Peyer's patch (tissue), 4 donors: ENCODE results near the gene KANSL1. TPM values are rescaled to one million over a fixed set of nuclear protein-coding genes. Genes with fewer than 3 reads are reported as not detected.
A peak's percentile ranks its signal among the peaks of the same experiment; 100 is the strongest.

Source experiments
- DNase-seq, 3 donors: peaks; one replicate each; pipeline ENCODE4 v3.0.0-alpha.2; 2017 to 2019
- H3K27ac ChIP-seq, 4 donors: fragments of 200-600 bp; sonication (generic); one replicate each; pipeline ENCODE4 v1.5.1; 2016 to 2019
- H3K27me3 ChIP-seq, 2 donors: fragments of 200-600 bp; sonication (generic); one replicate each; pipeline ENCODE4 v1.5.1; 2019
- H3K36me3 ChIP-seq, 3 donors: fragments of 200-600 bp; sonication (generic); one replicate each; pipeline ENCODE4 v1.5.1; 2016 to 2019
- H3K4me1 ChIP-seq, 4 donors: fragments of 200-600 bp; sonication (generic); one replicate each; pipeline ENCODE4 v1.5.1; 2016 to 2019
- H3K4me3 ChIP-seq, 4 donors: fragments of 200-600 bp; sonication (generic); 1 replicate in 3 of 4; 2 replicates in 1 of 4; pipeline ENCODE4 v1.5.1; 2016 to 2019; ENCODE audit warnings: mild to moderate bottlenecking in 1 of 4
- H3K9me3 ChIP-seq, 4 donors: fragments of 200-600 bp; sonication (generic); one replicate each; pipeline ENCODE4 v1.5.1; 2016 to 2019; ENCODE audit warnings: mild to moderate bottlenecking in 1 of 4
- POLR2A ChIP-seq, 2 donors: fragments of 450-650 bp; IDR thresholded peaks; one replicate each; pipeline ENCODE4 v1.5.1; 2017; ENCODE audit warnings: antibody characterized with exemption in 2 of 2, mild to moderate bottlenecking in 2 of 2, moderate library complexity in 2 of 2
- total RNA-seq, 4 donors: library from RNA; depleted of rRNA; stranded (reverse); fragments of >200 nt; gene quantifications; one replicate each; pipeline ENCODE4 v1.1.0, GENCODE V29; 2016
- TF ChIP-seq, protein P1 (sequence below), 6 experiments: fragments of 450-650 bp in 4 of 6; fragments of 200-600 bp in 2 of 6; sonication (generic) in 1 of 6; IDR thresholded peaks; one replicate each; pipeline ENCODE4 v1.5.1; 2017 to 2019; ENCODE audit warnings: antibody characterized with exemption in 6 of 6, mild to moderate bottlenecking in 3 of 6, moderate library complexity in 1 of 6

Gene KANSL1
- total RNA-seq, 4 donors from 2014 or later = 97.6 to 328 (median 141) TPM

DNA sequence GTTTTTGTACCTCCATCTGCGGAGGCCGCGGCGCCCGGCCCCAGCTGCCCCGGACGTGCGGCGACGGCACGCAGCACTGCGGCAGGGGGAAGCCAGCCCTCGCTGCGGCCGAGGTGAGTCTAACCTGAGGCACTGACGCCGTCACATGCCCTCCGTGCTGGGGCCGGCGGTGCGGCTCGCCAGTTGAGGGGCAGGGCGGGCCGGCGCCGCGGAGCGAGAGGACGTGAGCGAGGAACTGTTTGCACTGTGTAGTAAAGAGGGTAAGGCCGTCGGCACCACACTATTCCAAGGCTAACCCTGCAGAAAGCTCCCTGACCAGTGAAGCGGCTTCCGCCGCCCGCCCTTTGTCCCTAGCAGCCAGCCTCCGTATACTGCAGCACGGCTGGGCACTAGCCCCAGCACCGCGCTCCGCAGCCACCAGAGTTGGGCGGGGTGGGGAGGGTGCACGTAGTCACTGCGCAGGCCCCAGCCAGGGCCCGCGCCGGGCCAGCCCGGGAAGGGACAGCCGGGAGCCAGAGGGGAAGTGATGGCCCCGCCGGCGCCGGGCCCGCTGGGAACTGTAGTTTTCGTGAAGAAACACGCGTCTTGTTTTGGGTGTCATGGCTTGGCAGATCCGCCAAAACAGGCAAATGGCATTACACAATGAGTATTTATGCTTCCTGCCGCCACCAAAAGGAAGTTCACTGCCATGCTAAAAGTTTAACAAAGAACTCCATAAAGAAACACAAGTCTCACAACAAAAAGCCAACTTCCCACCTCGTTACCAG, 580 bp upstream of the KANSL1 start:
- DNase-seq = peak; percentile 92 to 97 (median 95)
- Histone ChIP-seq H3K36me3 (no peaks in the 10 kb centered on the region), H3K27me3 (no peaks in the 10 kb centered on the region), H3K4me3 (peak overlapping the region; percentile 72 to 100 (median 96)), H3K4me1 (peaks cover 0 to 34% (median 6%) of the 10 kb centered on the region in 4 donors), H3K27ac (peak overlapping the region; percentile 98 to 100 (median 100)), H3K9me3 (no peaks in the 10 kb centered on the region)
- TF ChIP-seq POLR2A (IDR thresholded peaks at IDR 0.05) = peak; percentile 78 to 84
- TF ChIP-seq, protein P1, sequence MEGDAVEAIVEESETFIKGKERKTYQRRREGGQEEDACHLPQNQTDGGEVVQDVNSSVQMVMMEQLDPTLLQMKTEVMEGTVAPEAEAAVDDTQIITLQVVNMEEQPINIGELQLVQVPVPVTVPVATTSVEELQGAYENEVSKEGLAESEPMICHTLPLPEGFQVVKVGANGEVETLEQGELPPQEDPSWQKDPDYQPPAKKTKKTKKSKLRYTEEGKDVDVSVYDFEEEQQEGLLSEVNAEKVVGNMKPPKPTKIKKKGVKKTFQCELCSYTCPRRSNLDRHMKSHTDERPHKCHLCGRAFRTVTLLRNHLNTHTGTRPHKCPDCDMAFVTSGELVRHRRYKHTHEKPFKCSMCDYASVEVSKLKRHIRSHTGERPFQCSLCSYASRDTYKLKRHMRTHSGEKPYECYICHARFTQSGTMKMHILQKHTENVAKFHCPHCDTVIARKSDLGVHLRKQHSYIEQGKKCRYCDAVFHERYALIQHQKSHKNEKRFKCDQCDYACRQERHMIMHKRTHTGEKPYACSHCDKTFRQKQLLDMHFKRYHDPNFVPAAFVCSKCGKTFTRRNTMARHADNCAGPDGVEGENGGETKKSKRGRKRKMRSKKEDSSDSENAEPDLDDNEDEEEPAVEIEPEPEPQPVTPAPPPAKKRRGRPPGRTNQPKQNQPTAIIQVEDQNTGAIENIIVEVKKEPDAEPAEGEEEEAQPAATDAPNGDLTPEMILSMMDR (IDR thresholded peaks at IDR 0.05) = peak in 3 of 6 experiments; percentile 1 to 50 (median 2)

DNA sequence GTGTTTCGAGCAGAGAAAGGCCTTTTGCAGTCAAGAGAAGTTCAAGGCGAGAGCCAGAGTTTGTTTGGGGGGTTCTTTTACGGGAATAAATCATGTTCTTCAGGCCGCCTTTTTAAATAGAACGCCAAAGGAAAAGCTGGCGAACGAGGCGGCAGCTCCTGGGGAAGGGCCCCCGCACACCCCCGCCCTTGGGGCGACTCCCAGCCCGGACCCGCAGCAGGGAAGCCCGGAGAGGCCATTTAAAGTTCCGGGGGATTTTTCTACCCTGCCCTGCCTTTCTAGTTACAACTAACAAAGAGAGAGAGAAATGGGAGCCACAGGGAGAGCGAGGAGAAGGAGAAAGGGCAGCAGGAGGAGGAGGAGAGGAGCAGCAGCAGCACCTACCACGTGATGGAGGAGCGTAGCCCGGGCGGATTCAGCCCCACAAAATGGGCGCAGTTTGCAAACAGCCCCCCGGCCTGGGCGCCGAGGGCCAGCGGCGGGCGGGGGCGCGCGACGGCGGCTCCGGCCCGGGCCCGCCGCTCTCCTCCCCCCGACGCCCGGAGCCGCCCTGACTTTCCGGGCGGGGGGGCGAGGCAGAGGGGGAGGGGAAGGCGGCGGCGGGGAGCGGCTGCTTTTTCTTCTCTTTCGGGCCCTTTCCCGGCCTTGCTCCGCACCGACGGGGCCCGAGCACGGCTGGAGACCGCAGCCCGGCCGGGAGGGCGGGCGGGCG, 634 bp downstream of the KANSL1 start:
- Histone ChIP-seq H3K27ac (peak overlapping the region; percentile 98 to 100 (median 100)), H3K4me3 (peak overlapping the region; percentile 72 to 100 (median 96)), H3K36me3 (no peaks in the 10 kb centered on the region), H3K27me3 (no peaks in the 10 kb centered on the region), H3K9me3 (no peaks in the 10 kb centered on the region), H3K4me1 (peaks cover 0 to 46% (median 6%) of the 10 kb centered on the region in 4 donors)
- DNase-seq = peak in 2 of 3 donors; percentile 62 to 81
- no peak for TF ChIP-seq POLR2A (IDR thresholded peaks at IDR 0.05)
- TF ChIP-seq, protein P1 (IDR thresholded peaks at IDR 0.05) = no peak

DNA sequence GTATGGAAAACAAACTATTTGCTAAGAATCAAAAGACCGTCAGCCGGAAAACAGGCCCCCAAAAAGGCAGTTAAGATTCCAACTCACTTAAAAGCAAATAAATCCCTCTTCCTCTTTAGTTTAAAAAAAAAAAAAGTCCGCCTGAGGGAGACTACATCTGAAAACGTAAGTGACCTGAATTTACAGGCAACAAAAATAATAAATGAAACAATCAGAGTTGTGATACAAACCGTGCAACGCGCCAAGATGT, 1.1 kb downstream of the KANSL1 start:
- no peak for DNase-seq
- Histone ChIP-seq H3K4me1 (peaks cover 0 to 50% (median 6%) of the 10 kb centered on the region in 4 donors), H3K27ac (peak overlapping the region; percentile 98 to 100 (median 100)), H3K36me3 (no peaks in the 10 kb centered on the region), H3K27me3 (no peaks in the 10 kb centered on the region), H3K9me3 (no peaks in the 10 kb centered on the region), H3K4me3 (peak overlapping the region; percentile 72 to 100 (median 96))
- TF ChIP-seq POLR2A (IDR thresholded peaks at IDR 0.05) = no peak
- TF ChIP-seq, protein P1 (IDR thresholded peaks at IDR 0.05) = no peak

DNA sequence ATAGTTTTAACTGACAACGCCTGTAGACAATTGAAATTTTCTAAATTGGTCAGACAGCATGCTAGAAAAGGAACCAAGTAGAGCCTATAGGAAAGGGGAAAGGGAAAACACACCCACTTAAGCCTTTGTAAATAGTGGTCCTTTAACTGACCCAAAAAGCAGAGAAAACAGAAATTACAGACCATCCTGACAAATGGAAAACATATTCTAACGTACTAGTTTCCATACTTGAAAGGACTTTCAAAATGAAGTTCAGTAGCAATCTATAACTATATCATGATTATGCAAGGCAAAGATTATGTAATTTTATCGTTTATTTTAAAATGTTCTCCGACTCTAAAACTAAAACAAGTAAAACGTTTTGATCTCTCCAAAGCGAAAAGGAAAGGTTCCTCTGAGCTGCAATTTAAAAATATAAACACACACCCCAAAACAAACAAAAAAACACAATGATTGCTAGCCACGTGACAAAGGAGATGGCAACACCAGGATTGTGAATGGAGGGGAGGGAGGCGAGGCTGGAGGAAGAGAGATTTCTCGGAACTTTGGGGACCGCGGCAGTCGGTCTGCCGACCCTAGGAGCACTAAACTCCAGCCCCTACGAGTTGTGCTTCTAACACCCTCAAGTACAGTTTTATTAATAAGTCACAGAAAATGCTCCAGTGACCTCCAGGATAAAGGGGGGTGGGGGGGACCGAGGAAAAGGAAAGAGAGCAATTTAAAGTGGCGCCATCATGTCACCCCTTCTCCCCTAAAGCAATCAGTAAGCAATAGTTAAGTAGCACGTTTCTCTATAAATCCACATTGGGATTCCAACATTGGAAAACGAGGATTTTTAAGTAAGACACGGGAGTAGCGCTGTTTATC, 1.7 kb downstream of the KANSL1 start:
- no peaks in the 10 kb centered on the region for H3K36me3 ChIP-seq
- TF ChIP-seq, protein P1 (IDR thresholded peaks at IDR 0.05) = no peak
- no peak for TF ChIP-seq POLR2A (IDR thresholded peaks at IDR 0.05)
- H3K4me1 ChIP-seq = peaks cover 0 to 56% (median 7%) of the 10 kb centered on the region in 4 donors
- H3K27ac ChIP-seq = peak overlapping the region; percentile 98 to 100 (median 100)
- H3K27me3 ChIP-seq = no peaks in the 10 kb centered on the region
- H3K9me3 ChIP-seq = no peaks in the 10 kb centered on the region
- no peak for DNase-seq
- H3K4me3 ChIP-seq = peak overlapping the region; percentile 72 to 100 (median 96)

DNA sequence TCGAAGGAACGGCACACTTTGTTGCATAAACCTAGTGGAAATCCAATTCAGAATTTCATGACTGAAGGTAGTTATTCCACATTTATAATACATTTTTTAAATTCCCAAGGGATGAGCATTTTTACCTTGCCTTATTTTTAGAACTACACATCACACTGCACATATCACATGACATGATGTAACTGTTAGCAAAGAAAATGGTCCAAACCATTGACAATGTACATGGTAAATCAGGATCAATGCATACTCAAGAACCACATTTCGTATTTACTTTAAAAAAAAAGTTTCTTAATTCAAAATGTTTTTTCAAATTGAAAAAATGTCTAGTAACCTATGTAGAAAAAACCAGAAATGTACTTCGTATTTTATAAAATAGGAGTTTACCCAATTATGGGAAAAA, 2.5 kb downstream of the KANSL1 start:
- no peaks in the 10 kb centered on the region for H3K36me3 ChIP-seq
- H3K9me3 ChIP-seq = no peaks in the 10 kb centered on the region
- TF ChIP-seq, protein P1 (IDR thresholded peaks at IDR 0.05) = no peak
- TF ChIP-seq POLR2A (IDR thresholded peaks at IDR 0.05) = no peak
- DNase-seq = no peak
- H3K4me1 ChIP-seq = peaks cover 0 to 60% (median 8%) of the 10 kb centered on the region in 4 donors
- H3K4me3 ChIP-seq = peak overlapping the region; percentile 72 to 100 (median 96)
- peak overlapping the region in 2 of 4 donors; percentile 27 to 100 for H3K27ac ChIP-seq
- no peaks in the 10 kb centered on the region for H3K27me3 ChIP-seq
